VCaP (cell line): ENCODE results near the gene TMEM132C.

ENCODE experiments used
- H3K27ac ChIP-seq: fragments of 450-650 bp; 2 replicates; pipeline ENCODE4 v1.5.1; 2017
- CTCF ChIP-seq: fragments of 450-650 bp; conservative IDR thresholded peaks from 2 replicates; pipeline ENCODE4 v1.5.1; 2017; ENCODE audit warnings: mild to moderate bottlenecking, moderate library complexity

The TMEM132C gene

DNA sequence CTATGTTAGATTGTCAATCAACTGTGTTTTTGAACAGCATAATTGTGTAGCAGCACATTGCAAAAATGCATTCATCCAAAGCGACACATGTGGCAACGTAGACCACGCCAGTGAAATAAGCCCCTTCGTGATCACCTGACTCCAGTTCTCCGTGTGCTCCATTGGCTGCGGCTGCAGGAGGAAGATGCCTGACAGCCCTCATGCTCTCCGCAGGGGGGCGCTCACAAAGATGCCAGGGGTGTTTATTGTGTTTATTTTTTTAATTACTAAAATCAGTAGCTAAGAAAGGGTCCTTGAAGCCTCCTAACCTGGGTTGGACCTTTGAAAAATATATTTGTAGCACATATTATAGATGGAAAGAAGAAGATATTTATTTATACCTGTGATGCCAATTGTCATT is 440.5 kb downstream of the TMEM132C start:
- no peak for TF ChIP-seq CTCF
- no peak overlapping the region for H3K27ac ChIP-seq

DNA sequence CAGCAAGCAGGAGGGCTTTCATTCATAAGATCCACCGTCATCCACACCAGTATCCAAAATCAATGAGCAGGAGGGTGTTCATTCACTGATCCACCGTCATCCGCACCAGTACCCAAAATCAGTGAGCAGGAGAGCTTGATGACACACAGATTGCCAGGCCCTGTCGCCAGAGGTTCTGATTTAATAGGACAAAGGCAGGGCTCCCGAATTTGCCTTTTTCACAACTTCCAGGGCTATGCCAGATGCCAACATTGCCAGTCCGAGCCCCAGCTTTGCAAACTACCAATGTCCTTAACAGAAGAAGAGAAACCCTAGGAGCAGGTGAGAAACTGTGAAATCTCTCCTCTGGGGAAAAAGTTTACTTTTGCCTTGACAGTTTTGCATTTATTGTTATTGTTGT is 441.8 kb downstream of the TMEM132C start:
- no peak overlapping the region for H3K27ac ChIP-seq

GRCh38 chr12:128709660-128710059 is 442.7 kb downstream of the TMEM132C start:
- no peak overlapping the region for H3K27ac ChIP-seq
- TF ChIP-seq CTCF: no peak

More for the DNA sequence above, 441.8 kb downstream of the TMEM132C start:
- TF ChIP-seq CTCF: no peak

DNA sequence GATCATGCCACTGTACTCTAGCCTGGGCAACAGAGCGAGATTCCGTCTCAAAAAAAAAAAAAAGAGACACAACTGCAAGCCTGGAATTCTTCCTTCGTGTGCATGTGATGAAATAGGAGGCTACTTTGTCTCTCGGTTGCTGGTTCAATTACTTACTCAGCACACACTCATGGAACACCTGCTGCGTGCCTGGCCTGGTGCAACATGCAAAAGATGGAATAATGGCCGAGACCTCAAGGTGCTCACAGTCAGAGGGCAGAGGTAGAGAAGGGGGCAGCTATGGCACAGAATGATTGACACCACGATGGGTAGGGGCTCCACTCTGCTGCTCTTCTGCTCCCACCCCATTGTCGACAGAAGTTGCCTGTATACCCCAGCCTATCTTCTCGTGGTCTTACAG is 444.5 kb downstream of the TMEM132C start:
- H3K27ac ChIP-seq: no peak overlapping the region
- no peak for TF ChIP-seq CTCF

GRCh38 chr12:128712622-128713021 is 445.7 kb downstream of the TMEM132C start:
- TF ChIP-seq CTCF: no peak
- no peak overlapping the region for H3K27ac ChIP-seq

DNA sequence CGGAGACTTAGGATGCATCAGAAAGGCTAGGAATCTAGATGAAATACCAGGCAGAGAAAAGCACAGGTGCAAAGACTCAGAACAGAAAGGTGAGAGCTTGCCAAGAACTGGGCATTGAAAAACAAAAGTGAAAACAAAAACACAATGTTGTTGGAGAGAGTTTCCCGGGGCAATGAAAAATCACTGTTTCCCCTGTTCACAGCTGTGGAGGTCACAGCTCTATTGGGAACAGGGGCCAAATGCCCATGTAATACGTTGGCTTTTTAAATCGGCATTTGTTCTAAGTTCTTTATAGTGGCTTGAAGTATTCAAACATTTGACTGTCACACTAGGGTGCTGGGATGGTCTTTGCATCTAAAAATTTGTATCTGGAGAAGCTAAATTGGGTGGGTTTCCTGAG is 448.5 kb downstream of the TMEM132C start:
- no peak overlapping the region for H3K27ac ChIP-seq
- TF ChIP-seq CTCF: no peak

DNA sequence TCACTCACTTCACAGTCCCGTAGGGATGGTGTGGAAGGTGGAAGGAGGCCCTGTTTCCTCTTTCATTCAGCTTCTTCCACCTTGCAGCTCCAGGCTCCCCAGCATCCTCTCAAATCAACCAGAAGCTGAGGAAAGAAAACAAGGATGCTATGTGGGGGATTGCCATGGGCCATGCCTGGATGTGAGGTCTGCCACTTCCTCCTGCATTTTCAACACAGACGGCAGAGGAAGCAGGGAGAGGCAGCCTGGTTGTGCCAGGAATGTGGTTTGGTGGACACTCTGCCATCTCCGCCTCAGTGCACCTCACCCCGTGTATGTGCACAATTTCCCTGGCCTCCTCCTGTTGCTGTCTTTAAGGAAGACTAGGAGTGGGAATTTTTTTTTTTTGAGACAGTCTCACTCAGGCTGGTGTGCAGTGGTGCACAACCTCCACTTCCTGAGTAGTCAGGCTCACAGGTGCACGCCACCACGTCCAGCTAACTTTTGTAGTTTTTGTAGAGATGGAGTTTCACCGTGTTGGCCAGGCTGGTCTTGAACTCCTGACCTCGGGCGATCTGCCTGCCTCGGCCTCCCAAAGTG is 457.6 kb downstream of the TMEM132C start:
- TF ChIP-seq CTCF: no peak

GRCh38 chr12:128726886-128727285 is 459.9 kb downstream of the TMEM132C start:
- no peak for TF ChIP-seq CTCF
- H3K27ac ChIP-seq: no peak overlapping the region

More for the DNA sequence above, 457.6 kb downstream of the TMEM132C start:
- no peak overlapping the region for H3K27ac ChIP-seq
